Measurements from ENCODE around the gene NCAPH2.

DNA sequence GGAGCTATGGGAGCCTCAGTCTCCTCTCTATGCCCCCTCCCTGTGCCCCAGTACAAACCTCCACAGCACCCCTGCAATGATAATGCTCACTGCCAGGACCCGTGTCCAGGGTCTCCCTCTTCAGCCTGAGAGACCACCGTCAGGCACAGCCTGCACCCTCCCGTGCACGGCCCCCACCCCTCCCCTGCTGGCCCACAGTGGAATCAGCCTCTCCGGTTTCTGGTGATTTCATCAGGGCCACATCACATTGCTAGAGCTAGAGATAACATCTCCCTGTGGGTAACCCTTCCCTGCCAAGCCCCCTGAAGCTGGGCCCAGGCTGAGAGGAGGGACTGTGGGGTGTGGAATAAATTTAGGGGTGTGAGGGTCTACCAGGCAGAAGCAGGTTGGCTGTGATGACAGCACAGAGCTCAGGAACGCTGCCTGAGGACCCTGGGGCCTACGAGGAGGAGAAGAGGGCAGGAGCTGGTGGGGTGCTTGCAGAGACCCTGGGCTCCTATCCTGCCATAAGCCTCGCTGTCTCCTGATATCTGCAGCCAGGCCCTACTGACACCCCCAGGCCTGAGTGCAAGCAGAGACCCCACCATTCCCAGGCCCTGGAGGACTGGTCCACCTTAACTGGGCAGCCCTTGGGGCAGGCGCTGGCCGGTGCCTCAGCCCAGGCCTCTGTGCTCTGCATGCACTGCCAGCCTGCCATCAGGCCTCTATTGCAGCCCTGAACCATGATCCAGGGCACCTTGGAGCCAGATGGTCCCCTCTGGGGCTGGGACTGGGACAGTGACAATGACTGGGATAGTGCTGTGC, 37.7 kb downstream of the NCAPH2 start, which contains the start of gene KLHDC7B:
- TF ChIP-seq ARNT (IDR thresholded peaks at IDR 0.05) (no peak), SP1 (IDR thresholded peaks at IDR 0.05) (no peak), NFRKB (IDR thresholded peaks at IDR 0.05) (no peak), ZNF384 (IDR thresholded peaks at IDR 0.05) (no peak), FOXA1 (IDR thresholded peaks at IDR 0.05) (no peak), FOXM1 (IDR thresholded peaks at IDR 0.05; ENCODE audit: borderline replicate concordance) (no peak), FOXK2 (IDR thresholded peaks at IDR 0.05) (no peak), BHLHE40 (IDR thresholded peaks at IDR 0.05; ENCODE audit: borderline replicate concordance) (no peak), ELF4 (IDR thresholded peaks at IDR 0.05) (no peak), LEF1 (IDR thresholded peaks at IDR 0.05; ENCODE audit: borderline replicate concordance) (no peak), TARDBP (IDR thresholded peaks at IDR 0.05) (no peak), L3MBTL2 (conservative IDR thresholded peaks at IDR 0.05) (no peak), SUZ12 (IDR thresholded peaks at IDR 0.05) (no peak)
